HG02571 (cell line): ENCODE results near the gene TOX2.

Source experiments
- ATAC-seq: cut with Tn5 transposase; IDR thresholded peaks from one replicate; pipeline ENCODE4 v1.9.1; 2021; ENCODE audit warnings: mild to moderate bottlenecking, moderate library complexity; ENCODE audit not compliant: unreplicated experiment

Gene TOX2

DNA sequence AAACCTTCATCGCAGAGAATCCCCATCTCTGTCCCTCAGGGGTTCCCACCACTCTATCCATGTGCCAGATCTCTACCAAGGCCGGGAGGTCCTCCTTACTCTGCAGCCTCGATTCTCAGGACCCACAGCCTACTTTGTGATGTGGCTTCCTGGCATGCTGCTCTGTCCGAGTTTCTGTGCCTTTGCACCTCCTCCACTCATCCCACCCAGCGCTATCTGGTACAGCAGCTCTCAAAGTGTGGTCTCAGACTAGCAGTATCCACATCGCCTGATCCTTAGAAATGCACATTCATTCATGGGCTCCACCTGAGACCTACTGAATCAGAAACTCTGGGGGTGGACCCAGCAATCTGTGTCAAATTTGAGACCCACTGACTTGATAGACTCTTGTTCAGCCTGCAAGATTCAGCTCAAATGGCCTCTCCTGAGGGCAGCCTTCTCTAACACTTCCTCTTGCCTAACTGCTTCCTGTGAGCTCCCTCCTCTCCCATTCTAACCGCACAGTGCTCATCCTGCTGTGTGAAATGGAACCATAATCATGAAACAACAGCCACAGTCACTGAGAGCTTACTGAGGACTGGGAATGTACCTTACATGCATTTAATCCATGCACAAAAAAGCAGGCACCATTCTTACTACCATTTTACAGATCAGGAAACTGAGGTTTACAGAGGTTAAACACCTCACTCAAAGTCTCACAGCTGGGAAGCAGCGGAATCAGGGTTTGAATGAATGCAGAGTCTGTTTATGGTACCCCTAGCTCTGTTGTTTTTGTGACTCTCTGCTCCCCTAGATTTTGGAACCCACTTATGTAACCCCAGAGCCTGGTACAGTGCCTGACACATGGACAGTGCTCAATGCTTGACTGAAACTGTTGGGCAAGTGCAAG, 202.9 kb downstream of the TOX2 start:
- no peak for ATAC-seq

DNA sequence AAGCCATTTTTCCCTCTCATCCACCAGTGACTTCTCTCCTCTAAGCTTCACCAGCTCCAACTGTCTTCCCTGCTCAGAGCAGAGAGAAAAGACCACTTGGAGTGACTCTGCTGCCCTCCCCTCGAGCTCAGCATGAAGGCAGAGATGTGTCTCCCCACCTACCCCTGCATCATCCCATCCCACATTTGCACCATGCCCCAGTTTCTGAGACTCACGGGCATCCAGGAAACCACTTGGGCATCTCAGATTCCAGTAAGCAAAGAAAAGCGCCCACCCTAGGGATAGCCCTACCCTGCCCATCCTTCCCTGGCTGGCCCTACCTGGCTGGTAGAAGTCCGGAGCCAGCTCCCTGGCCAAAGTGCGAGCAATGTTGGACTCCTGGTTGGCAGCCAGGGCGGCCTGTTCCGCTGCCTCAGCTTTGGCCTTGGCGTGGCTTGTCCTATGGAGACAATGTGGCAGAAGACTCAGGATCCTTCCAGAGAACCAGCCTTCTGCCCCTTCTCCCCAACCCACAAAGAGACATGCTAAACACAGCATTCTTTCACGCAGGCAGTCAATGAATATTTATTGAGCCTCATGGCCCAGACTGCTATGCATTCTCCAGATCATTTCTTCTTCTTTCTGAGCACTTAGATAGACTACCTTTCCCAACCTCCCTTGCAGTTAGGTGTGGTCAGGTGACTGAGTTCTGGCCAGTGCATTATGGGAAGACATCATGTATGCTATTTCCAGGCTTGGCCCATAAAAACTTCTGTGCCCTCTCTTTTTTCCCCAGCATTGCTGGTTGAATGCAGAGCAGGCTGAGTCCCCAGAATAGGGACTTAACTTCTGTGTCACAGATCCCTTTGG, 203.8 kb downstream of the TOX2 start:
- no peak for ATAC-seq
